ENCODE results near the gene COTL1.

DNA sequence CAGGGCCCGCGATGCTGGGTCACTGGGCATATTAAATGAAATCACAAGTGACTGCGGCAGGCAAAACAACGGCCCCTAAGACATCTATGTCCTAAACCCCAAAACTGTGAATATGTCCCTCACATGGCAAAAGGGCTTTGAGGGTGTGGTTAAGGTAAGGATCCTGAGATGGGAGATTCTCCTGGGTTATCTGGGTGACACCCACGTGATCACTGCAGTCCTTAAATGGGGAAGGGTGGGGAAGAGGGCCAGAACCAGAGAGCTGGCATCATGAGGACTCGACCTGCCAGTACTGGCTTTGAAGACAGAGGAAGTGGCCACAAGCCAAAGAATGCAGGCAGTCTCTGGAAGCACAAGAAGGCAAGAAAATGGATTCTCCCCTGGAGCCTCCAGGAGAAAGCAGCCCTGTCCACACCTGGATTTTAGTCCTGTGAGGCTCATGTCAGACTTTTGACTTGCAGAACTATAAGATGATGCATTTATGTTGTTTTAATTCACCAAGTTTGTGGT lies 12.5 kb downstream of the COTL1 start:
- TF ChIP-seq, protein P1, sequence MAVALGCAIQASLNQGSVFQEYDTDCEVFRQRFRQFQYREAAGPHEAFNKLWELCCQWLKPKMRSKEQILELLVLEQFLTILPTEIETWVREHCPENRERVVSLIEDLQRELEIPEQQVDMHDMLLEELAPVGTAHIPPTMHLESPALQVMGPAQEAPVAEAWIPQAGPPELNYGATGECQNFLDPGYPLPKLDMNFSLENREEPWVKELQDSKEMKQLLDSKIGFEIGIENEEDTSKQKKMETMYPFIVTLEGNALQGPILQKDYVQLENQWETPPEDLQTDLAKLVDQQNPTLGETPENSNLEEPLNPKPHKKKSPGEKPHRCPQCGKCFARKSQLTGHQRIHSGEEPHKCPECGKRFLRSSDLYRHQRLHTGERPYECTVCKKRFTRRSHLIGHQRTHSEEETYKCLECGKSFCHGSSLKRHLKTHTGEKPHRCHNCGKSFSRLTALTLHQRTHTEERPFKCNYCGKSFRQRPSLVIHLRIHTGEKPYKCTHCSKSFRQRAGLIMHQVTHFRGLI (CRISPR knock-in tag; IDR thresholded peaks at IDR 0.05): no peak
- TF ChIP-seq, protein P2, sequence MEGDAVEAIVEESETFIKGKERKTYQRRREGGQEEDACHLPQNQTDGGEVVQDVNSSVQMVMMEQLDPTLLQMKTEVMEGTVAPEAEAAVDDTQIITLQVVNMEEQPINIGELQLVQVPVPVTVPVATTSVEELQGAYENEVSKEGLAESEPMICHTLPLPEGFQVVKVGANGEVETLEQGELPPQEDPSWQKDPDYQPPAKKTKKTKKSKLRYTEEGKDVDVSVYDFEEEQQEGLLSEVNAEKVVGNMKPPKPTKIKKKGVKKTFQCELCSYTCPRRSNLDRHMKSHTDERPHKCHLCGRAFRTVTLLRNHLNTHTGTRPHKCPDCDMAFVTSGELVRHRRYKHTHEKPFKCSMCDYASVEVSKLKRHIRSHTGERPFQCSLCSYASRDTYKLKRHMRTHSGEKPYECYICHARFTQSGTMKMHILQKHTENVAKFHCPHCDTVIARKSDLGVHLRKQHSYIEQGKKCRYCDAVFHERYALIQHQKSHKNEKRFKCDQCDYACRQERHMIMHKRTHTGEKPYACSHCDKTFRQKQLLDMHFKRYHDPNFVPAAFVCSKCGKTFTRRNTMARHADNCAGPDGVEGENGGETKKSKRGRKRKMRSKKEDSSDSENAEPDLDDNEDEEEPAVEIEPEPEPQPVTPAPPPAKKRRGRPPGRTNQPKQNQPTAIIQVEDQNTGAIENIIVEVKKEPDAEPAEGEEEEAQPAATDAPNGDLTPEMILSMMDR (IDR thresholded peaks at IDR 0.05 in 2 of 3, conservative IDR thresholded peaks at IDR 0.05 in 1 of 3; ENCODE audit: insufficient read depth in 2 of 3, low read depth in 1 of 3, low read length in 3 of 3): no peak
- no peak for TF ChIP-seq YY1 (IDR thresholded peaks at IDR 0.05; ENCODE audit: borderline replicate concordance in 1 of 3, control insufficient read depth in 1 of 3, extremely low read depth in 1 of 3, insufficient read depth in 3 of 3, insufficient read length in 1 of 3, insufficient replicate concordance in 2 of 3, low read depth in 1 of 3, low read length in 2 of 3)
- no peak for TF ChIP-seq ZNF76 (CRISPR knock-in tag; IDR thresholded peaks at IDR 0.05; ENCODE audit: borderline replicate concordance)
- TF ChIP-seq SRSF9 (IDR thresholded peaks at IDR 0.05; ENCODE audit: borderline replicate concordance, low read depth, low read length): no peak
- TF ChIP-seq SMARCC2 (IDR thresholded peaks at IDR 0.05; ENCODE audit: low read depth): no peak
- TF ChIP-seq ZNF239 (CRISPR knock-in tag; IDR thresholded peaks at IDR 0.05): no peak
- TF ChIP-seq MCM3 (IDR thresholded peaks at IDR 0.05): no peak
- TF ChIP-seq, protein P3, sequence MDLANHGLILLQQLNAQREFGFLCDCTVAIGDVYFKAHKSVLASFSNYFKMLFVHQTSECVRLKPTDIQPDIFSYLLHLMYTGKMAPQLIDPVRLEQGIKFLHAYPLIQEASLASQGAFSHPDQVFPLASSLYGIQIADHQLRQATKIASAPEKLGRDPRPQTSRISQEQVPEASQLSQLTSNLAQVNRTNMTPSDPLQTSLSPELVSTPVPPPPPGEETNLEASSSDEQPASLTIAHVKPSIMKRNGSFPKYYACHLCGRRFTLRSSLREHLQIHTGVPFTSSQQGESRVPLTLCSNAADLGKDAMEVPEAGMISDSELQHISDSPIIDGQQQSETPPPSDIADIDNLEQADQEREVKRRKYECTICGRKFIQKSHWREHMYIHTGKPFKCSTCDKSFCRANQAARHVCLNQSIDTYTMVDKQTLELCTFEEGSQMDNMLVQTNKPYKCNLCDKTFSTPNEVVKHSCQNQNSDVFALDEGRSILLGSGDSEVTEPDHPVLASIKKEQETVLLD (IDR thresholded peaks at IDR 0.05): no peak
- TF ChIP-seq, protein P4, sequence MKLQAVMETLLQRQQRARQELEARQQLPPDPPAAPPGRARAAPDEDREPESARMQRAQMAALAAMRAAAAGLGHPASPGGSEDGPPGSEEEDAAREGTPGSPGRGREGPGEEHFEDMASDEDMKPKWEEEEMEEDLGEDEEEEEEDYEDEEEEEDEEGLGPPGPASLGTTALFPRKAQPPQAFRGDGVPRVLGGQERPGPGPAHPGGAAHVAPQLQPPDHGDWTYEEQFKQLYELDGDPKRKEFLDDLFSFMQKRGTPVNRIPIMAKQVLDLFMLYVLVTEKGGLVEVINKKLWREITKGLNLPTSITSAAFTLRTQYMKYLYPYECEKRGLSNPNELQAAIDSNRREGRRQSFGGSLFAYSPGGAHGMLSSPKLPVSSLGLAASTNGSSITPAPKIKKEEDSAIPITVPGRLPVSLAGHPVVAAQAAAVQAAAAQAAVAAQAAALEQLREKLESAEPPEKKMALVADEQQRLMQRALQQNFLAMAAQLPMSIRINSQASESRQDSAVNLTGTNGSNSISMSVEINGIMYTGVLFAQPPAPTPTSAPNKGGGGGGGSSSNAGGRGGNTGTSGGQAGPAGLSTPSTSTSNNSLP (IDR thresholded peaks at IDR 0.05; ENCODE audit: borderline replicate concordance, low read depth, low read length): no peak
- TF ChIP-seq KDM4B (IDR thresholded peaks at IDR 0.05; ENCODE audit: borderline replicate concordance in 2 of 2, low read depth in 1 of 2): no peak
- TF ChIP-seq POLR2A (conservative IDR thresholded peaks at IDR 0.05): no peak

Data from K562 (cell line).